HEK293 (cell line): ENCODE data around the gene PRRG3.

Source experiments
- HOXC10 ChIP-seq: sonication (generic); formaldehyde crosslinking; IDR thresholded peaks from 2 replicates; pipeline ENCODE4 v1.8.1; 2023; ENCODE audit warnings: mild to moderate bottlenecking, missing genetic modification reagents
- REPIN1 ChIP-seq: fragments of 450-650 bp; formaldehyde crosslinking; IDR thresholded peaks from 2 replicates; pipeline ENCODE4 v1.5.1; 2017; ENCODE audit warnings: missing biosample characterization, missing genetic modification characterization, low read depth
- ZNF280D ChIP-seq: fragments of 450-650 bp; formaldehyde crosslinking; IDR thresholded peaks from 2 replicates; pipeline ENCODE4 v1.5.1; 2016; ENCODE audit warnings: missing biosample characterization, missing genetic modification characterization
- ZNF335 ChIP-seq: fragments of 450-650 bp; formaldehyde crosslinking; conservative IDR thresholded peaks from 2 replicates; pipeline ENCODE4 v1.5.1; 2016; ENCODE audit warnings: missing biosample characterization, missing genetic modification characterization

- TF ChIP-seq REPIN1 (tag by site-specific recombination) (no peak), HOXC10 (CRISPR knock-in tag) (no peak), ZNF335 (tag by site-specific recombination) (no peak), ZNF280D (no peak)
Observed at GRCh38 chrX:151699746-151700145, 4.5 kb downstream of the PRRG3 start.
